ENCODE results near the gene TSC2.
"Not testable (repeated sequence)": the region's sequence is repeated elsewhere in the genome, so short reads cannot be mapped to it uniquely, and the experiment has no call there.

DNA sequence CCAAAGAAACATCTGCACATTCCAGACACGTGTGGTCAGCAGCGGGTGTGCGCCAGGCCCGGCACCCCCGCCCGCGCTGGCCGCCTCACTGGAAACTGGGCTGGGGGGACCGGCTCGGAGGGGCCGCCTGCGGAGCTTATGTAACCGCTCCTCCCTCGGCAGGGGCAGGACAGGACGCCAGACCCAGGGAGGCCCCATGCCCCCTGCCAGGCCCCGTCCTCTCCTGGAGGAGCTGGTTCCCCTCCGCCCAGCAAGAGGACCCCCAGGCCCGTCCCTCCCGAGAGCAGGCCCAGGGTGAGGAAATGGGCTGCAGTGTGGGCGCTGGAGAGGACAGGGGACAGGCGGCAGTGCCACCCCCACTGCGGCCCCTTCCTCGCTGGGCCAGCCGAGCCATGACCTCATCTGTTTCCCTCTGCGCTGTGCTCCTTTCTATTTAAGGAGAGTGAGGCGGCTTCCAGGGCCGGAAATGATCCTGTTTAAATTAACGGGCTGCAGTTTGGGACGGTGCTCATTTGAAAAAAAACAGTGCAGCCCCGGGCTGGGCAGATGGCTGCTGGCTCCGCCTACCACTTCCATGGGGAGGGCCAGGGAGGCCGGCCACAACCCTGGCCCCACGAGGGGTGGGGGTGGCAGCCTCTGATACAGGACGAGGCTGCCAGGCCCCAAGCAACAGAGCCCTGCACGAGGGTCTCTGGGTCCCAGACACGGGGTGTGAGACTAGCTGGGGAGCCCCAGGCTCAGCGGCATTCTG lies 77.1 kb downstream of the TSC2 start:
- peak in 1 of 4 donors; percentile 37 for TF ChIP-seq POLR2A (IDR thresholded peaks at IDR 0.05)
- TF ChIP-seq, protein P1, sequence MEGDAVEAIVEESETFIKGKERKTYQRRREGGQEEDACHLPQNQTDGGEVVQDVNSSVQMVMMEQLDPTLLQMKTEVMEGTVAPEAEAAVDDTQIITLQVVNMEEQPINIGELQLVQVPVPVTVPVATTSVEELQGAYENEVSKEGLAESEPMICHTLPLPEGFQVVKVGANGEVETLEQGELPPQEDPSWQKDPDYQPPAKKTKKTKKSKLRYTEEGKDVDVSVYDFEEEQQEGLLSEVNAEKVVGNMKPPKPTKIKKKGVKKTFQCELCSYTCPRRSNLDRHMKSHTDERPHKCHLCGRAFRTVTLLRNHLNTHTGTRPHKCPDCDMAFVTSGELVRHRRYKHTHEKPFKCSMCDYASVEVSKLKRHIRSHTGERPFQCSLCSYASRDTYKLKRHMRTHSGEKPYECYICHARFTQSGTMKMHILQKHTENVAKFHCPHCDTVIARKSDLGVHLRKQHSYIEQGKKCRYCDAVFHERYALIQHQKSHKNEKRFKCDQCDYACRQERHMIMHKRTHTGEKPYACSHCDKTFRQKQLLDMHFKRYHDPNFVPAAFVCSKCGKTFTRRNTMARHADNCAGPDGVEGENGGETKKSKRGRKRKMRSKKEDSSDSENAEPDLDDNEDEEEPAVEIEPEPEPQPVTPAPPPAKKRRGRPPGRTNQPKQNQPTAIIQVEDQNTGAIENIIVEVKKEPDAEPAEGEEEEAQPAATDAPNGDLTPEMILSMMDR (IDR thresholded peaks at IDR 0.05), result not testable (repeated sequence)

Measured in upper lobe of left lung (tissue), 4 donors.